Upper lobe of left lung (tissue), 6 donors: ENCODE data around the gene BICRA. TPM values are rescaled to one million over a fixed set of nuclear protein-coding genes. Genes with fewer than 3 reads are reported as not detected.

ENCODE experiments used
- ATAC-seq, 2 donors: fragments of 200-7000 bp; cut with Tn5 transposase; one replicate each; pipeline ENCODE4 v1.9.1; 2022; ENCODE audit warnings: mild to moderate bottlenecking in 2 of 2, moderate library complexity in 2 of 2; ENCODE audit not compliant: low FRiP score in 2 of 2
- DNase-seq, 2 donors: peaks; one replicate each; pipeline ENCODE4 v3.0.0-alpha.2; 2019 to 2020
- H3K27ac ChIP-seq, 4 donors: fragments of 200-600 bp; sonication (generic); one replicate each; pipeline ENCODE4 v1.5.1; 2016 to 2019
- H3K27me3 ChIP-seq, 4 donors: fragments of 200-600 bp; sonication (generic); one replicate each; pipeline ENCODE4 v1.5.1; 2017 to 2019
- H3K36me3 ChIP-seq, 4 donors: fragments of 200-600 bp; sonication (generic); one replicate each; pipeline ENCODE4 v1.5.1; 2016 to 2019
- H3K4me1 ChIP-seq, 4 donors: fragments of 200-600 bp; sonication (generic); one replicate each; pipeline ENCODE4 v1.5.1; 2018 to 2019
- H3K4me3 ChIP-seq, 4 donors: fragments of 200-600 bp; sonication (generic); one replicate each; pipeline ENCODE4 v1.5.1; 2017 to 2019; ENCODE audit warnings: mild to moderate bottlenecking in 2 of 4, moderate library complexity in 1 of 4
- H3K9me3 ChIP-seq, 4 donors: fragments of 200-600 bp; sonication (generic); one replicate each; pipeline ENCODE4 v1.5.1; 2018 to 2019
- EP300 ChIP-seq, 4 donors: sonication (generic); formaldehyde crosslinking; IDR thresholded peaks; one replicate each; pipeline ENCODE4 v1.5.1; 2017; ENCODE audit warnings: antibody characterized with exemption in 4 of 4, control low read depth in 2 of 4
- POLR2A ChIP-seq, 4 donors: fragments of 450-650 bp; IDR thresholded peaks; one replicate each; pipeline ENCODE4 v1.5.1; 2016 to 2017; ENCODE audit warnings: antibody characterized with exemption in 4 of 4, mild to moderate bottlenecking in 2 of 4
- POLR2AphosphoS5 ChIP-seq, 2 donors: sonication (generic); formaldehyde crosslinking; IDR thresholded peaks; one replicate each; pipeline ENCODE4 v1.5.1; 2017; ENCODE audit warnings: antibody characterized with exemption in 2 of 2
- WGBS, 2 donors: methylation state at CpG; one replicate each; pipeline ENCODE4 v1.1.5; 2017 to 2018; 5-methylcytosine and 5-hydroxymethylcytosine counted together
- total RNA-seq, 6 donors: library from RNA; depleted of rRNA in 4 of 6; stranded (reverse); fragments of >200 nt in 4 of 6; gene quantifications; one replicate each; pipeline versions ENCODE4 v1.1.0 to v1.2.1, GENCODE V29; 2016 to 2021
- TF ChIP-seq, protein P1 (sequence below), 6 experiments: fragments of 450-650 bp in 4 of 6; fragments of 200-600 bp in 2 of 6; sonication (generic) in 2 of 6; IDR thresholded peaks; one replicate each; pipeline ENCODE4 v1.5.1; 2016 to 2019; ENCODE audit warnings: antibody characterized with exemption in 6 of 6
- donor health status: DM: no; HTN: no; CAD: no; lungs with moderate emphysema.
- donor health status: DM: no; HTN: yes; CAD: no; lungs with severe emphysema.

BICRA gene
- total RNA-seq, 6 donors from 2014 or later: 5.0 to 66.1 (median 15.2) TPM

- 4 to 8% methylated on average over 9 of the region's 9 CpGs for WGBS, 2 donors
- Histone ChIP-seq H3K4me3 (peak overlapping the region in 3 of 4 donors; percentile 33 to 40 (median 39)), H3K27me3 (no peaks in the 10 kb centered on the region), H3K4me1 (peaks cover 47 to 60% (median 53%) of the 10 kb centered on the region in 4 donors), H3K9me3 (no peaks in the 10 kb centered on the region), H3K27ac (peak overlapping the region; percentile 80 to 90 (median 87)), H3K36me3 (peaks cover 0 to 69% (median 15%) of the 10 kb centered on the region in 4 donors)
- TF ChIP-seq EP300 (IDR thresholded peaks at IDR 0.05) (peak in 2 of 4 donors; percentile 25 to 46), POLR2AphosphoS5 (IDR thresholded peaks at IDR 0.05) (peak in 1 of 2 donors; percentile 30), POLR2A (IDR thresholded peaks at IDR 0.05) (no peak)
- TF ChIP-seq, protein P1, sequence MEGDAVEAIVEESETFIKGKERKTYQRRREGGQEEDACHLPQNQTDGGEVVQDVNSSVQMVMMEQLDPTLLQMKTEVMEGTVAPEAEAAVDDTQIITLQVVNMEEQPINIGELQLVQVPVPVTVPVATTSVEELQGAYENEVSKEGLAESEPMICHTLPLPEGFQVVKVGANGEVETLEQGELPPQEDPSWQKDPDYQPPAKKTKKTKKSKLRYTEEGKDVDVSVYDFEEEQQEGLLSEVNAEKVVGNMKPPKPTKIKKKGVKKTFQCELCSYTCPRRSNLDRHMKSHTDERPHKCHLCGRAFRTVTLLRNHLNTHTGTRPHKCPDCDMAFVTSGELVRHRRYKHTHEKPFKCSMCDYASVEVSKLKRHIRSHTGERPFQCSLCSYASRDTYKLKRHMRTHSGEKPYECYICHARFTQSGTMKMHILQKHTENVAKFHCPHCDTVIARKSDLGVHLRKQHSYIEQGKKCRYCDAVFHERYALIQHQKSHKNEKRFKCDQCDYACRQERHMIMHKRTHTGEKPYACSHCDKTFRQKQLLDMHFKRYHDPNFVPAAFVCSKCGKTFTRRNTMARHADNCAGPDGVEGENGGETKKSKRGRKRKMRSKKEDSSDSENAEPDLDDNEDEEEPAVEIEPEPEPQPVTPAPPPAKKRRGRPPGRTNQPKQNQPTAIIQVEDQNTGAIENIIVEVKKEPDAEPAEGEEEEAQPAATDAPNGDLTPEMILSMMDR (IDR thresholded peaks at IDR 0.05): no peak
- DNase-seq (peak; percentile 69 to 86), ATAC-seq (peak; percentile 88 to 93)
Measured at GRCh38 chr19:47729468-47729798, 120.5 kb downstream of the BICRA start.

- peaks cover 43 to 58% (median 50%) of the 10 kb centered on the region in 4 donors for H3K4me1 ChIP-seq
- H3K9me3 ChIP-seq: no peaks in the 10 kb centered on the region
- peak; percentile 89 to 95 for DNase-seq
- no peaks in the 10 kb centered on the region for H3K27me3 ChIP-seq
- 14 to 24% methylated on average over 25 to 26 of the region's 30 CpGs for WGBS, 2 donors
- peak overlapping the region; percentile 80 to 90 (median 87) for H3K27ac ChIP-seq
- H3K36me3 ChIP-seq: peaks cover 0 to 72% (median 15%) of the 10 kb centered on the region in 4 donors
- peak; percentile 75 to 92 for ATAC-seq
- TF ChIP-seq EP300 (IDR thresholded peaks at IDR 0.05): peak in 1 of 4 donors; percentile 27
- TF ChIP-seq POLR2A (IDR thresholded peaks at IDR 0.05): peak in 1 of 4 donors; percentile 25
- TF ChIP-seq, protein P1 (IDR thresholded peaks at IDR 0.05): no peak
- peak in 1 of 2 donors; percentile 71 for TF ChIP-seq POLR2AphosphoS5 (IDR thresholded peaks at IDR 0.05)
- peak overlapping the region in 3 of 4 donors; percentile 33 to 40 (median 39) for H3K4me3 ChIP-seq
Measured at GRCh38 chr19:47729799-47730520, 121.0 kb downstream of the BICRA start.

DNA sequence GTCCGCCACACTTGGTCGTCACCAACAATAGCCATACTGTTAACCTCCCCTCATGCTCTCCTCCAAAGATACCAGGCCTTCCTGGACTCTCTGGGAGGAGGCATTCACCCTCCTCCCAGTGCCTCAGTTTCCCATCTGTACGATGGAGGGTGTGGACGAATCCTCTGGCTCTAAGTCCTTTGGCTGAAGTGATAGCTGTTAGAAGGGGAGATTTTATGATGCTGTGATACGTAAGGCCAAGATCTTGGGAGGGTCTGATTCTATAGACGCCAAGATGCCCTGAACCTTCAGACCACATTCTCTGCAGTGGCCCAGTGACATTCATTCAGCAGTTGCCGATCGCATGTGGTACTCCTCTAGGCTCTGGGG is 121.6 kb downstream of the BICRA start:
- TF ChIP-seq POLR2AphosphoS5 (IDR thresholded peaks at IDR 0.05) (no peak), EP300 (IDR thresholded peaks at IDR 0.05) (no peak), POLR2A (IDR thresholded peaks at IDR 0.05) (no peak)
- TF ChIP-seq, protein P1 (IDR thresholded peaks at IDR 0.05): no peak
- H3K9me3 ChIP-seq: no peaks in the 10 kb centered on the region
- DNase-seq (no peak), ATAC-seq (no peak)
- H3K4me1 ChIP-seq: peaks cover 43 to 61% (median 47%) of the 10 kb centered on the region in 4 donors
- WGBS, 2 donors: 90 to 95% methylated on average over 6 to 8 of the region's 8 CpGs
- no peaks in the 10 kb centered on the region for H3K27me3 ChIP-seq
- peak overlapping the region; percentile 80 to 90 (median 87) for H3K27ac ChIP-seq
- H3K36me3 ChIP-seq: peaks cover 0 to 77% (median 14%) of the 10 kb centered on the region in 4 donors
- H3K4me3 ChIP-seq: peak overlapping the region in 1 of 4 donors; percentile 40

GRCh38 chr19:47730910-47731309 is 122.0 kb downstream of the BICRA start:
- H3K27me3 ChIP-seq: no peaks in the 10 kb centered on the region
- H3K36me3 ChIP-seq: peaks cover 0 to 77% (median 13%) of the 10 kb centered on the region in 4 donors
- no peak for ATAC-seq
- no peak for DNase-seq
- no peak overlapping the region for H3K4me3 ChIP-seq
- H3K27ac ChIP-seq: peak overlapping the region in 3 of 4 donors; percentile 87 to 90 (median 87)
- H3K9me3 ChIP-seq: no peaks in the 10 kb centered on the region
- 94 to 95% methylated on average over 8 of the region's 8 CpGs for WGBS, 2 donors
- H3K4me1 ChIP-seq: peaks cover 39 to 57% (median 43%) of the 10 kb centered on the region in 4 donors
- no peak for TF ChIP-seq EP300 (IDR thresholded peaks at IDR 0.05)
- TF ChIP-seq, protein P1 (IDR thresholded peaks at IDR 0.05): no peak
- no peak for TF ChIP-seq POLR2A (IDR thresholded peaks at IDR 0.05)
- no peak for TF ChIP-seq POLR2AphosphoS5 (IDR thresholded peaks at IDR 0.05)
